HG03520 (cell line): ENCODE results near the gene BARX1.
"Not testable (repeated sequence)": the region's sequence is repeated elsewhere in the genome, so short reads cannot be mapped to it uniquely, and the experiment has no call there.

Source experiments
- ATAC-seq: cut with Tn5 transposase; IDR thresholded peaks from one replicate; pipeline ENCODE4 v1.9.1; 2021; ENCODE audit warnings: mild to moderate bottlenecking, moderate library complexity; ENCODE audit not compliant: unreplicated experiment

BARX1 gene

DNA sequence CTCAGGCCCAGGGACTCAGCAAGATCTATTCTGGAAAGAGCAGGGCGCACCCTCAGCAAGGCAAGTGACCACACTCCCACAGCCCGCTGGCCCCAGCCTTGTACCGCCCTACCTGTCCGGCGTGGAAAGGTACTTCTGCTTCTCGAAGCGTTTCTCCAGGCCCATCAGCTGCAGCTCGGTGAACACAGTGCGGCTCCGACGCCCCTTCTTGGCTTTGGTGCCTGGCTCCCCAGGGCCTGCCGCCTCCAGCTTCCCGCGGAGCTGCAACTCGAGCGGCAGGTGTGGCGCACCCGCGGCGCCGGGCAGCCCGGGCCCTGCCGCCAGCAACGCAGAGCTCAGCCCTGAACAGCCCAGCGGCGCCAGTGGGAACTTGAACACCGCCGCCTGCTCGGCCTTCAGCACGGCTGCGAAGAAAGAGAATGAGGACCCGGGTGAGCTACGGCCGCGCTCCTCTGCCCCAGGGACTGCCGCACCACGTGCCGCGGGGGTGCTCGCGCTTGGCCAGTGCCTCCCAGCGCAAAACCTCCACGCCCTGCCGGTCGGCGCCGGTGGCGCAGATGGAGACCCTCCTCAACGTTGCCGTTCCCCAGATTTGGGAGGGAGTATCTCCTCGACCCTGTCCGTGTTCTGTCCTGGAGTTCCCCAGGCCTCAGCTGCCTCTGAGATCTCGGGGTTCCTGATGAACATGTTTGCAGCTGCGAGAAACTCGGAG, 2.2 kb downstream of the BARX1 start:
- no peak for ATAC-seq

DNA sequence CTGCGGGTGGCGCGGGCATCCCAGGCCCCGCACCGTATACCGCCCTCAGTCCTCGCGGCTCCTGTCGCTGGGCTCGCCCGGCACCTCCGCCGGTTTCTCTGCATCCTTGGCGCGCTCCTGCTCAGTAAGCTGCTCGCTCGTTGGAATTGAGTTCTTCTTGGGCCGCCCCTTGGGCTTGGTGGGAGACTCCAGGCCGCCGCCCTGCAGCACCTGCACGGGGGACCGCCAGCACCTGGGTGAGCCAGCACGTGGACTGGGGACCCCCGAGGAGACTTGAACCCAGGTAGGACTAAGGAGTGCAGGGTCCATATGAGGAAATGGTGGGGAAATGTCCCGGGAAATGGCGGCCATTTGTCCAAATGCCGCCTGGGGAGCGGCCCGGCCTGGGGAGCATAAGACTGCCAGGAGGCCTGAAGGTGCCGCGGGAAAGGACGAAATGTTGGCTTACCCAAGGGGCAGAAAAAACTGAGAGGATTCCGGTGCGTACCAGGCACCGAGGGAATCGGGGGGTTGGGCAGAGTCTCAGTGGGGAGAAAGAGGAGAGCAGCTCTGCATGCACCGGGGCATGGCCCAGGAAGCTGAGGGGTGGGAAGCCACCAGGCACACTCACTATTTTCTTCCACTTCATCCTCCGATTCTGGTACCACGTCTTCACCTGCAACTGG, 2.9 kb downstream of the BARX1 start:
- ATAC-seq: no peak

DNA sequence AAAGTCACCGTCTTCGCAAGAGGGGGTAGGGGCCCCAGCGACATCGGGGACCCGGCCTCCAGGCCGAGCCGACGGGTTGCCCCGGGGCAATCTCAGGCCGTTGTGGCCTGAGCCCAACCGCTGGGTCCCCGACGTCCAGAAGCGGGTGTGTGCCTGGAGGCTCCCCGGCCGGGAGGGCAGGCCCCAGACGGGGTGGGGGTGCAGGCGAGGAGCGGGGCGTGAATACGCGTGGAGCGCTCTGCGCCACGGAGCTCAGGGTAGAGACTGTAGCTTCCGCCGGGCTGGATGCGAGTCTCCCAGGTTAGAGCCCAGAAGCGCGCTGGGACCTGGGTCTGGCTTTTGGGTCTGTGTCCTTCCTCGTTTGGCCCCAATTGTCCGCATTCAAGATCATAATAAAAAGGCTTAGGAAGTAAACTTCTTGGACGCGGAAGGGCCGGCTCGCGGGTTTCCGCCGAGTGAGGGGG, 3.5 kb downstream of the BARX1 start:
- ATAC-seq: no peak

DNA sequence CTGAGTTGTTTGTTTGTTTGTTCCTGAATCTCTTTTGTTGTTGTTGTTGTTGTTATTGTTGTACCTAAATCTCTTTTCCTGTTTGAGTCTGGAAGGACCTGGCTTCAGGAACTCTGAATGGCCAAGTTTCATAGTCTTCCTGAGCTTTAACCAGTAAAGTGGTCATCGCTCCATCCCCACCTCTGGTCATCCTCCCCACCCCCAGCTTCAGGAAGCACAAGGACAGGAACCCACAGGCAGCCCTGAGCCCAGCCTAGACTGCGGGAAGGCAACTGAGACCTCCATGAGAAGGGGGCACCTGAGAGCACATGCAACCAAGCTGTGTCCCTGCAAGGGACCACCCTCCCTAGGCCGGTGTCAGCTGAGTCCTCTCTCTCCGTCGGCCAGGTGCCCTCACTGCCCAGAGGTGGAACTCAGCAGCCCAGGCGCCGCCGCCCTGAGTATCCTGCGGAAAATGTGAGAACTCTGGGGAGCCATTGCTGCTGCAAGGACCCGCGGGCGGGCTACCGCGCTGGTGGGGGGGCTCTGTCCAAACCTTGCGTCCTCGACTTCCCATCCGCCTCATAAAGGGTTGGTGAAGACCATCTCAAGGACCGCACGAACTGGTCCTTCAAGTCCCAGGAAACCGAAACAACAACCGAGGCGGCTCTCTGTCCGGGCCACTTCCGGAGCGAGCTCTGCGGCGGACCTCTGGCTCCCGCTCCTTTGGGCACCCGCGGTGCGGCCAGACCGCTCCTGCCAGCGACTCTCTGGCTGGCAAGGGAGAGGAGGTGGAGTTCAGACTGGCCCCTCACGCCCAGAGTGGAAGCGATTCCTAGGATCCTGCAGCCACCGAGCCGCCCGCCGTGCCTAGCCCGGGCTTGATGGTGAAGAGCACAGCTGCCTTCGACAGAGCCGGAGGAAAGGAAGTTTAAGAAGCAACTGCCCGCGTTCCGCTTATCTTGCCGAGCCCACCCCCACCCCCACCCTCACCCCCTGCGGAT, 4.2 kb downstream of the BARX1 start:
- ATAC-seq: no peak

DNA sequence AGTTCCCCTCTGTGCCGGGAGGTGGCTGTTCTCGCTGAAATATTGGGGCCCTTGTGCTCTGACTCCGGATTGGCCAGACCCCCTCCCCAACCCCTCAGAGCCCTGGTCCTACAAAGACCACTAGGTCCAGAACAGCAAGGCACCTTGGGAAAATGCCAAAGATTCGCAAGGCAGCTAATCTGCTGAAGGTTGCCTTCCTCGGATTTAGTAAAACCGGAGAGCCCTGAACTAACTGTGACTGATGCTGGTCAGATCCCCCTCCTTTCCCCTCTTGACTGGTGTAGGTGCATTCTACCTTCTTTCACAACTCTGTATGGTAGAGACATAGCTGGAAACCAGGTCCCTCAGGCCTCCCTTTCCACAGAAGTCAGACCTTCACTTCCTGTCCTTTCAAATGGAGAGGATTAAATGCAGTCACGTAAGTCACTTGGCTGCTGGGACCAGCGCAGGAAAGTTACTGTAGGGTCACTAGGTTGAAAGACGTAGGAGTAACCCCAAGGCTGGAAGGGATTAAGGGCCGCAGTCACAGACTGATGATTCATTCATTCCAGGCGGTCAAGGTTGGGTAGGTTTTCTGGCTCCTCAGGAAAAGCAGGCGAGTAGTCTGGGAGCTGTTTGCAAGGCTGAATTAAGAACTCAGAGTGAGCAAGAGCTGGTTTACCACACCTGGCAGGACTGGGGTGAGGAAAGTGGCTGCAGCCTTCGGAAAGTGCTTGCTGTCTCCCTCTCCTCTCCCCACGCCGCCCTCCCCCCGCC, 5.3 kb downstream of the BARX1 start:
- ATAC-seq: no peak

DNA sequence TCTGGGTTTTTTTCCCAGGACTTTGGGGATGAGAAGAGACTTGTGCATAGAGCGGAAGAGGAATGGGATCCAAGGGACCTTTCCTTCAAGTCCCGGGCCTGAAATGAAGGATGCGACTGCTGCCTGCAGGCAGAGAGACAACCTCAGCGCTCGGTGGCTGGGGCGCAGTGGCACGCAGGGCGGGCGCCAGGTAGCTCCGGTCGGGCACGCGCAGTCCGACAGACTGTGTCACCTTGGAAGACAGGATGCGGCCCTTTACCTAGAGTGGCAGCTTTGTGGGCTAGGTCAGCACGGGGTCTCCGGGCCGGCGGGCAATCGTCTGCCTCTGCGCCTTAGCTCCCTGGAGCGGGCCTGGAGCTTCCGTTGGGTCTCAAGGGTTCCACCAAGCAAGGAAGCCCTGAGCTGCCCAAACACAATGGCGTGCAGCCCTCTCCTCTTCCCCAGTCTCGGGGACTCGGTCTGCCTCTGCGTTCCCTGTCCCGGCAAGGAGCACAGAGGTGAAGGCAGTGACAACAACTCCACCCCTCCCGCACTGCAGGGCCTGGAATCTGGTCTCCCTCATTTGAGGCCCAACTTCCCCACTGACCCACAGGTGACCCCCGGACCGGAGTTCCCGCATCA, 6.0 kb downstream of the BARX1 start:
- ATAC-seq: no peak

DNA sequence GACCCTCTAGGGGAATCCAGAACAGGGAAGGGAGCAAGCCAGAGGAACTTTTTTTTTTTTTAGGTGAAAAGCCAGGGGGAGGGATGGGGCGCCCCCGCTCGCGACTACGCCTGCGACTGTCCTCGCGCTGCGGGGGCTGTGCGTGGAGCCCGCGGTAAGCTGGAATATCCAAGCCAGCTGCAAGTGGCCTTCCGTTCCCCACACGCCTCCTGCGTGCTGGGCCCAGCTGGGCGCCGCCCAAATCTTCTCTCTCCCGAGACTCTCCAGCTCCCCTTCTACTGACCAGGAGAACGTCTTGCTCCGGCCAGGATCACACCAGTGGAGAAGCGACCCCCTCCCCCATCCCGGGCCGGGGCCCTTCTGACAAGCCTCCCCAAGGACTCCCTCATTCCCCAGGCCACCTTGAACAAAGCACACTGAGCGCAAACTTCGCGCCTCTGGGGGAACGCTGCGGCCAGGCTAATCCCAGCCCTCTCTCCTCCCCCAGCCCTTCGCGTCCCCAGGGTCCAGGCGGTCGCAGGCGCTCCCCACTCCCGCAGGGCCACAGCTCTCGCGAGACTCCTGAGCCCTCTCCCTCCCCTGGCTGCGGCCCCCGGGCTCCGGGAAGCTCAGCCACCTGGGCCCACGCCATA, 6.6 kb downstream of the BARX1 start:
- ATAC-seq: no peak

DNA sequence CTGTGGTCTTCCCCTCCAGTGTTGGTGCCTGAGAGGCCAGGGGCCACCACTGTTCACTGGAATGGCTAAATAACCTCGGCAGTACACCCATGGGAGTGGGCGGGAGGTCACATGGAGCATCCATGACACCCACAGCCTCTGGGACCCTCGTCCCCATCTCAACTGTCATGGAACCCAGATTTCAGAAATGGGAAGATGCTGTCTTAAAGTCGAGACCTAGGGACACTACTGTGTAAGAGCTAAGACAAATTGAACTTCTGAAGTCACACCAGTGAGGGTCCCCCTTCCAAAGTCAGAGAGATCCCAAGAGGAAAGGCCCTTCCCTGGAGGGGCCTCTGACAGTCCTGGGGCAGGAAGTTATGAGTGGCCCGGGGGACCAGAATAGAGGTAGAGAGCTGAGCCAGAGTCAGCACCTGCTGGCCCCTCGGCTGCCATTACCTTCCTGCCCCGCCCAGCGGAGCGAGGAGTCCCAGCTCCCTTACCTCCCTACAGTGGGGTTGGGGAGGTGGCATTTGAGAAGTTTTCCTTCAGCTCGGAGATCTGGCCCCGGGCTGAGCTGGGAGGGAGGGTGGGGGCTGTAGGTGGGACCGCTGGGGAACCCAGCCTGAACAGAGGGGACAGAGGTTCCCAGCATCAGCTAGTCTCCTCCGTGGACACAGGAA, 7.6 kb downstream of the BARX1 start:
- no peak for ATAC-seq

DNA sequence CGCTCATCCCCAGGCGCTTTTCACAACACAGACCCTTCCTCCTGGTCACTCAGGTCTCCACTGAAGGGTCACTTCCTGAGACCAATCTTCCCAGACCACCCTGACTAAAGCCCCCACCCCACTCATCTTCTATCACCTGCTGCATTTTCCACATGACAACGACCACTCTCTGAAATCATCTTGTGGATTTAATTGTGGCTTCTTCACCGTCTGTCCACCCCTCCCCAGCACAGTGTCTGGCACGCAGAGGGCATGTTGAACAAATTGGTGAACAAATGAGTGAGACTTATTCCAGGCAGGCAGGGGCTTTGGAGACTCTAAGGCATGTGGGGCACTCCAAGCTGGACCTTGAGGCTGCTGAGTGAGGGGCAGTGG, 8.8 kb downstream of the BARX1 start:
- ATAC-seq: no peak

DNA sequence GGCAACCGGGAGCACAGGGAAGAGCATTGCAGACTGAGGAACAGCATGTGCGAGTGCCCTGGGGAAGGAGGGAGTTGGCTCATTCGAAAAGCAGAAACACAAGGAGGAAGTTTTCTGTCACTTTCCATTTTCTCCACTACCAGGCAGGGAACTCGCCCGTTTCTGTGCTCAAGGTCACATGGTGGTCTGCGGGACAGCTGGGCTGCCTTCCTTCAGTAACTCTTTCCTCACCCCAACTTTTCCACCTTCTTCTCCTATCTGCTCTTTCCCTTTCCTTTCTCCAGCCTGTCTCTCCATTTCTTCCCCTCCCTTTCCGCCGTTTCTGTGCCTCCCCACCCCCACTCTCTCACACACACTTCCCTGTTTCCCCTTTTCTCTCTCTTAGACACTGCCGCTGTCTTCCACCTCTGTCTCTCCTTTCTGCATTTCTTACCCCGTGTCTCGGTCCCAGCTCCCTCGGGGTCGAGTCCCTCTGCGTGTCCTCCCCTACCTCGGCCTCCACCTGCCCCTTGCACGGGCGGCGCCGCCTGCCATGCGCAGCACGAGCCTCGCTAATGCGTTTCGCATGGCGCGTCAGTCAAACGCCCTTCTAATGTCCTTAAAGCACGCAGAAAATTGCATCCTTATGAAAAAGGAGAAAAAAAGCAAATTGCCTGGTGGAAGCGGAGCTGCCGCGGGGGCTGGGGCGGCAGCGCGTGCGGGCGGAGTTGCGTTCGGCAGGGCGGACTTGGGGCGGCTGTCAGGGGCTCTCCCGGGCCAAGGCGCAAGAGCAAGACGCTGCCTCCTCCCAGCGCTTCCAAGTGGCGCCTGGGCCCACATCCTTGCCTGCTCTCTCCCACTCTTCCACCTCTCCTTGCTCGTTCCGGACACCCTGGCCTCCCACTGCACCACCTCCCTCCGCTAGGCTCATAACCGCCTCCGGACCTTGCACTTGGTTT, 9.5 kb downstream of the BARX1 start:
- no peak for ATAC-seq

DNA sequence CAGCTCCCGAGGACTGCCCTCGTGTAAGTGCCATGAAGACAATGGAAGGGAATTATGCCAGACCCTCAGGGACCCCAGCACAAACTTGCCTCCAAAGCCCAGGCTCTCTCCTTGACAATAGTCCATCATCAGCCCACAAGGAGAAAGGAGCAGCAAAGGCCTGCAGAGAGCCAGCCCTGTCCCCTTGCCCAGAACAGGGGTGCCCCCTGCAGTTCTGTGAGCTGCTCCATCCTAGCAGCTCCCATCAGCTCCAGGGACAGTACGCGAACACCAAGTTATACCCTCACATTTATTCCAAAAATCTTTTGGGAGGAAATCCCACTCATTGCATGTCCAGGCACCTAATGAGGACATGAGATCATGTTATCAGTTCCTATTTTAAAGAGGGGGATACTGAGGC, 11.1 kb downstream of the BARX1 start:
- ATAC-seq: no peak

DNA sequence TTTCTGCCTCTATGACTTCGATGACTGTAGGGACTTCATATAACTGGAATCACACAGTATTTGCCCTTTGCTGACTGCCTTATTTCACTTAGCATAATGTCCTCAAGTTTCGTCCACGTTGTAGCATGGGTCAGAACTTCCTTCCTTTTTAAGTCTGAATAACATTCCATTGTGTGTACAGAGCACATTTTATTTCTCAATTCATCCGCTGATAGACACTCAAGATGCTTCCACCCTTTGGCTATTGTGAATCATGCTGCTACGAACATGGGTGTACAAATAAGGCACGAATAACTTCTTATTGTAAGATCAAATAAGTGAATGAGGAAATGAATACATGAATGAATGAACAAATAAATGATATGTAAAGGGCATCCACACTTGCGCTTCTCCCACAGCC, 13.0 kb downstream of the BARX1 start:
- ATAC-seq: no peak

DNA sequence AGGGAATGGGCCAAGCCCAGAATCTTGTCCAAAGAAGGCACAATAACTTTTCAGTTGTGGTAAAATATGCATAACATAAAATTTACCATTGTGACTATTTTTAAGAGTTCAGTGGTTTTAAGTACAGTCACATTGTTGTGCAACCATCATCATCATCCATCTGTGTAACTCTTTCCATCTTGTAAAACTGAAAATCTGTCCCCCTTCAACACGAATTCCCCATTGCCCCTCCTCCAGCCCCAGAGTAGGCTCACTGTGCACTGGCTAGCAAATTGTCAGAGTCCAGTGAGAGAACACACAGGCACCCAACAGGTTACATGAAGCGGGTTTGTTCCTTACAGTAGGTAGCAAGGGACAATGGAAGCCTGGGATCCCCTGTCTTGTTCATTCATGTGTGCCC, 13.7 kb downstream of the BARX1 start:
- ATAC-seq: no peak

DNA sequence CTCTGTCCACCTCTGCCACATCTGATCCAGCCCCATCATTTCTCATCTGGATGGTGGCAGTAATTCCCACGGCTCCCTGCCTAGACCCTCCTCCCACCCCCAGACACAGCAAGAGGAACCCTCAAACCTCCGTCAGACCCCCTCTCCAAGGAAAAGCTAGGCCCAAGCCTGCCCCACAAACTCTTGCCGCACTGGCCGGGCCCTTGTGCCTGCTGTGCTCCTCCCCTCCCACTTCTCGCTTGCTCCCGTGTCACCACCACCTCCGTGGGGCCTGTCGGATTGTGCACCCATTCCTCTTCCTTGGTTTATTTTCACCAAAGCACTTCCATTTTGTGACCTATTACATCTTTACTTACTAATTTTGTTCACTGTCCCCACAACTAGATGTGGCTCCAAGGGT, 14.2 kb downstream of the BARX1 start:
- no peak for ATAC-seq

DNA sequence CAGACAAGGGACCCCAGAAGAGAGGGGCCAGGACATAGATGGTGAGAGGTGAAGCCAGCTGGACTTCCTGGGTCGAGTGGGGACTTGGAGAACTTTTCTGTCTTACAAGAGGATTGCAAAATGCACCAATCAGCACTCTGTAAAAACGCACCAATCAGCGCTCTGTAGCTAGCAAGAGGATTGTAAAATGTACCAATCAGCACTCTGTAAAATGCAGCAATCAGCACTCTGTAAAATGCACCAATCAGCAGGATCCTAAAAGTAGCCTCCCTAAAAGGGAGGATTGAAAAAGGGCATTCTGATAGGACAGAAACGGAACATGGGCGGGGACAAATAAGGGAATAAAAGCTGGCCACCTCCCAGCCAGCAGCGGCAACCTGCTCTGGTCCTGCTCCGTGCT, 15.6 kb downstream of the BARX1 start:
- ATAC-seq: not testable (repeated sequence)

DNA sequence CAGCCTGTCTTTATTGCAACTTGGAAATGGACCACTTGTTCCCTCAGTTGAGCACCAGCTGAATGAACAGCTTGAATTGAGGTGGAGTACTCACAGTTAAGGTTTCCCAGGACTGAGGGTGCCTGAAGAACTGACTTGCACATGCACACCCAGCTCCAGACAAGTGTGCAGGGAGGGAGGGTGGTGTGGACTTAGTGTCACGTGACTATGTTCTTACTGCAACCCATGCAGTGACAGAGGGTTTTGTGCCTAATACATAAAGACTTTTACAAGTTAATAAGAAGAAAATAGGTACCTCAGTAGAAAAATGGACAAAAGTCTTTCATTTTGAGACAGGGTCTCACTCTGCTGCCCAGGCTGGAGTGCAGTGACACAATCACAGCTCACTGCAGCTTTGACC, 18.0 kb downstream of the BARX1 start:
- ATAC-seq: no peak

DNA sequence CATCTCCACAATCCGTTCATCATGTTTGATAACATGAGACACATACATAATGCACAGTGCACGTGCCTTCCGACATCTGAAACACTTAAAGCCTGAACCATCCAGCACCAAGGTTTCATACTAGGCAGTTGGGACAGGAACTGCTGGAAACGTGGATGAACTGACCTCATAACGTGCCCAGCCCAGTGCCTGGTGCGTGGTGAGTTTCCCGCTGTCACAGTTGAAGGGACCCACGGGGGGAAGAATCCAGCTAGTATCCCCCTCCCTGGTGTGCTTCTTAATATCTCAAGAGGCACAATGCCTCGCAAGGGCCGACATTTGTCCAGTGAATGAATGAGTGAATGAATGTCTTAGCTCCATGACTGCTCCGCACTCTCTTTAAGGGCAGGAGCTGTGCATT, 23.2 kb downstream of the BARX1 start:
- ATAC-seq: no peak

DNA sequence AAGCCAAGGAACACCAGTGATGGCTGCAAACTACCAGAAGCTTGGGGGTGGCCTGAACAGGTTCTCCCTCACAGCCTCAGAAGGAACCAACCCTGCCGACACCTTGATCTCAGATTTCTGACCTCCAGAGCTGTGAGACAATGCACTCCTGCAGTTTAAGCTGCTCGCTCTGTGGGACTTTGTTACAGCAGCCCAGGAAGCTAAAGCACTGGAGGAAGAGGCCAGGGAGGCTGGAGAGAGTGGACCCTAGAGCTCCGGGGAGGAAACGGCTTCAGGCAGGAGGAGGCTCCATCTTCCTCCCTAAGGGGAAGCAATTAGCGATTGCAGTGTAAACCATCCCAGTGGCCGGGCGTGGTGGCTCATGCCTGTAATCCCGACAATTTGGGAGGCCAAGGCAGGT, 25.1 kb downstream of the BARX1 start:
- ATAC-seq: no peak
